Mammary epithelial cell (primary cell): Measurements from ENCODE around the gene VPS37D.

Source experiments
- CTCF ChIP-seq, 2 donors: IDR thresholded peaks in 1 of 2; conservative IDR thresholded peaks in 1 of 2; 2 replicates each; pipeline ENCODE4 v1.5.1; 2011 to 2012; ENCODE audit warnings: inconsistent platforms in 2 of 2, low read length in 2 of 2, mild to moderate bottlenecking in 2 of 2, control low read depth in 1 of 2, low read depth in 1 of 2; ENCODE audit not compliant: insufficient read depth in 1 of 2; ENCODE audit errors: extremely low read depth in 1 of 2
- EZH2 ChIP-seq: IDR thresholded peaks from 2 replicates; pipeline ENCODE4 v1.6.1; 2012; ENCODE audit warnings: low read length, inconsistent platforms, borderline replicate concordance

GRCh38 chr7:73633844-73634243, 33.8 kb upstream of the VPS37D start:
- no peak for TF ChIP-seq CTCF (conservative IDR thresholded peaks at IDR 0.05 in 1 of 2, IDR thresholded peaks at IDR 0.05 in 1 of 2; ENCODE audit: extremely low read depth in 1 of 2, insufficient read depth in 1 of 2, low read depth in 1 of 2, low read length in 2 of 2)
- TF ChIP-seq EZH2, result no peak
